GM12891 (cell line): Measurements from ENCODE around the gene SHANK3.

Experiments used
- POLR2A ChIP-seq: IDR thresholded peaks from 2 replicates; pipeline ENCODE4 v1.6.1; 2011; ENCODE audit warnings: low read depth, low read length, control low read depth
- POLR2AphosphoS5 ChIP-seq: IDR thresholded peaks from 2 replicates; pipeline ENCODE4 v1.6.1; 2011; ENCODE audit warnings: low read depth, low read length, control low read depth
- POU2F2 ChIP-seq: IDR thresholded peaks from 2 replicates; pipeline ENCODE4 v1.6.1; 2011; ENCODE audit warnings: low read depth, mild to moderate bottlenecking, control low read depth, low read length, moderate library complexity
- SPI1 ChIP-seq: IDR thresholded peaks from 2 replicates; pipeline ENCODE4 v1.6.1; 2011; ENCODE audit warnings: low read depth, low read length, control low read depth
- TAF1 ChIP-seq: IDR thresholded peaks from 2 replicates; pipeline ENCODE4 v1.6.1; 2011; ENCODE audit warnings: low read depth, low read length, control low read depth

- TF ChIP-seq POLR2A (no peak), SPI1 (no peak), TAF1 (no peak), POLR2AphosphoS5 (no peak), POU2F2 (no peak)
These were observed 21.5 kb downstream of the SHANK3 start for GRCh38 chr22:50694099-50694605.
